Karpas-422 (cell line): ENCODE measurements around the gene RAB39A. TPM values are rescaled to one million over a fixed set of nuclear protein-coding genes. Genes with fewer than 3 reads are reported as not detected.

ENCODE experiments used
- DNase-seq: peaks from one replicate; pipeline ENCODE4 v3.0.0-alpha.2; 2015
- H2AFZ ChIP-seq: fragments of 200-600 bp; sonication (generic); 2 replicates; pipeline ENCODE4 v1.6.1; 2014; ENCODE audit warnings: antibody characterized with exemption, low read length, mixed read lengths
- H3K27ac ChIP-seq: fragments of 200-600 bp; sonication (generic); 2 replicates; pipeline ENCODE4 v1.5.1; 2014; ENCODE audit warnings: mild to moderate bottlenecking, low read length, moderate library complexity
- H3K27me3 ChIP-seq: fragments of 200-600 bp; sonication (generic); 2 replicates; pipeline ENCODE4 v1.6.1; 2014; ENCODE audit warnings: low read length, mixed read lengths
- H3K36me3 ChIP-seq: fragments of 200-600 bp; sonication (generic); 2 replicates; pipeline ENCODE4 v1.6.1; 2014; ENCODE audit warnings: low read length, mixed read lengths; ENCODE audit not compliant: insufficient read depth
- H3K4me1 ChIP-seq: fragments of 200-600 bp; sonication (generic); 2 replicates; pipeline ENCODE4 v1.6.1; 2014; ENCODE audit warnings: mild to moderate bottlenecking, low read length, mixed read lengths
- H3K4me2 ChIP-seq: fragments of 200-600 bp; sonication (generic); 2 replicates; pipeline ENCODE4 v1.6.1; 2014; ENCODE audit warnings: low read length, low read depth, mild to moderate bottlenecking; ENCODE audit not compliant: poor library complexity, severe bottlenecking
- H3K4me3 ChIP-seq: fragments of 200-600 bp; sonication (generic); 2 replicates; pipeline ENCODE4 v1.5.1; 2014; ENCODE audit warnings: mild to moderate bottlenecking, antibody characterized with exemption, low read length, mixed read lengths
- H3K79me2 ChIP-seq: fragments of 200-600 bp; sonication (generic); 2 replicates; pipeline ENCODE4 v1.6.1; 2014; ENCODE audit warnings: mild to moderate bottlenecking, low read length, mixed read lengths
- H3K9ac ChIP-seq: fragments of 200-600 bp; sonication (generic); 2 replicates; pipeline ENCODE4 v1.6.0; 2014; ENCODE audit warnings: low read length
- H3K9me2 ChIP-seq: fragments of 200-600 bp; sonication (generic), shearing (Covaris generic); replicated peaks from 2 replicates; pipeline ENCODE4 v1.6.0; 2014; ENCODE audit warnings: mild to moderate bottlenecking, low read length, moderate library complexity; ENCODE audit not compliant: insufficient read depth
- H3K9me3 ChIP-seq: fragments of 300-700, 200-600 bp; sonication (generic); 2 replicates; pipeline ENCODE4 v1.6.1; 2014; ENCODE audit warnings: low read length, mixed read lengths
- H4K20me1 ChIP-seq: fragments of 200-600 bp; sonication (generic); 2 replicates; pipeline ENCODE4 v1.6.1; 2014; ENCODE audit warnings: mild to moderate bottlenecking, antibody characterized with exemption, low read length, low read depth; ENCODE audit not compliant: insufficient read depth
- total RNA-seq: library from RNA; depleted of rRNA; stranded (reverse); fragments of >200 nt; shearing (Covaris generic); gene quantifications from 2 replicates; pipeline ENCODE4 v1.2.3, GENCODE V29; 2014; ENCODE audit warnings: low replicate concordance

The RAB39A gene
- total RNA-seq, 1 experiment from 2014 or later: 52.7 TPM

DNA sequence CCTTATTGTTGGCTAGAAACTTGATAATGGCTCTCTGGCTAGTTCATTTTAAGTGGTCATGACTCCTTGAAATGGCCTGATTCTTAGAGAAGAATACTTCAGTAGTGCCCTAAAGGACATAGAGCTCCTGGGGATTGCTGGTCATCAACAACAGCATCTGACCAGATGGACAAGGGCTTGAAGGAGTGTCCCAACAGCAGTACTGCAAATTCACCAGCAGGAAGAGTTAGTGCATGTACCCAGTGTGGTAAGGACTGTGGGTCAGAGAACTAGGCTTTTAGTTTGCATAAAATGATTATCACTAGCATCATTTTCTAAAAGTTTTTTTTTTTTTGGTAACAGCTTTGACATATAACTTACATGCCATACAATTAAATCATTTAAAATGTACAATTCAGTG, 41.0 kb downstream of the RAB39A start:
- no peak overlapping the region for H3K4me2 ChIP-seq
- no peak overlapping the region for H2AFZ ChIP-seq
- no peak overlapping the region for H3K9ac ChIP-seq
- no peaks in the 10 kb centered on the region for H3K27me3 ChIP-seq
- no peaks in the 10 kb centered on the region for H3K9me3 ChIP-seq
- no peaks in the 10 kb centered on the region for H4K20me1 ChIP-seq
- DNase-seq: no peak
- H3K36me3 ChIP-seq: no peaks in the 10 kb centered on the region; the same call in 1 of the 2 replicates
- no peak overlapping the region for H3K27ac ChIP-seq
- no peaks in the 10 kb centered on the region for H3K9me2 ChIP-seq
- peaks cover 12% of the 10 kb centered on the region for H3K79me2 ChIP-seq
- no peak overlapping the region for H3K4me3 ChIP-seq
- no peaks in the 10 kb centered on the region for H3K4me1 ChIP-seq

DNA sequence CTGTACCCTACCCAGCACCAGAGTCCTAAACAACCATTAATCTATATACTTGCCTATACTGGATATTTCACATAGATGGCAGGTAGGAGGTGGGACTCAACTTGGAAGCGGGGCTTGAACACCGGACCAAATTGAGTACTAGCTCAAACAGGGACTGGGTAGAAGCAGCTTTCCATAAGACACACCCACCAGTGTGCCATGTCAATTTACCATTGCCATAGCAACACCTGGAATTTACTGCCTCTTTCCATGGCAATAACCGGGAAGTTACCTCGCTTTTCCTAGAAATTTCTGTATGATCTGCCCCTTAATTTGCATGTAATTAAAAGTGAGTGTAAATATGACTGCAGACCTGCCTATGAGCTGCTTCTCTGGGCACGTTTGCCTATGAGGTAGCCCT, 41.8 kb downstream of the RAB39A start:
- H3K9me2 ChIP-seq: no peaks in the 10 kb centered on the region
- H3K27ac ChIP-seq: no peak overlapping the region
- H3K36me3 ChIP-seq: no peaks in the 10 kb centered on the region; the same call in 1 of the 2 replicates
- peaks cover 5% of the 10 kb centered on the region; the same call in 1 of the 2 replicates for H3K79me2 ChIP-seq
- DNase-seq: no peak
- H3K9ac ChIP-seq: no peak overlapping the region
- no peak overlapping the region for H2AFZ ChIP-seq
- no peaks in the 10 kb centered on the region for H3K9me3 ChIP-seq
- no peak overlapping the region for H3K4me3 ChIP-seq
- no peaks in the 10 kb centered on the region for H3K4me1 ChIP-seq
- H4K20me1 ChIP-seq: no peaks in the 10 kb centered on the region
- H3K4me2 ChIP-seq: no peak overlapping the region
- no peaks in the 10 kb centered on the region for H3K27me3 ChIP-seq

DNA sequence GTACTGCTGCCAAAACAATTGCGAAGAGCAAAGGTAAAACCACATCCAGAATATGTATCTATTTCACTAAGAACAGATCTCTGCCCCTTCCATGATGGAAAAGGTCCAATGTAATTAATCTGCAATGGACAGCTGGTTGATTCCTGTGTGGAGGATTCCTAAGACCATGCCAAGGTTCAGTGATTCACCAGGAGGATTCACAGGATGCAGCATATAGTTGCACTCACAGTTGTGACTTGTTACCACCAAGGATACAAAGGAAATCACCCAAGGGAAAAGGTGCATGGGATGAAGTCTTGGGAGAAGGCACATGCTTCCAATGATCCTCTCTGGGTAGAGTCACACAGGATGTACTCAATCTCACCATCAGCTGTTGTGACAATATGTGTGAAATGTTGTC, 45.4 kb downstream of the RAB39A start:
- Histone ChIP-seq H3K4me1 (no peaks in the 10 kb centered on the region), H3K36me3 (no peaks in the 10 kb centered on the region), H3K9ac (no peak overlapping the region), H3K4me2 (no peak overlapping the region), H3K27ac (no peak overlapping the region), H3K4me3 (no peak overlapping the region), H3K27me3 (no peaks in the 10 kb centered on the region), H3K79me2 (no peaks in the 10 kb centered on the region), H3K9me3 (no peaks in the 10 kb centered on the region), H4K20me1 (no peaks in the 10 kb centered on the region), H3K9me2 (no peaks in the 10 kb centered on the region), H2AFZ (no peak overlapping the region)
- DNase-seq: no peak

DNA sequence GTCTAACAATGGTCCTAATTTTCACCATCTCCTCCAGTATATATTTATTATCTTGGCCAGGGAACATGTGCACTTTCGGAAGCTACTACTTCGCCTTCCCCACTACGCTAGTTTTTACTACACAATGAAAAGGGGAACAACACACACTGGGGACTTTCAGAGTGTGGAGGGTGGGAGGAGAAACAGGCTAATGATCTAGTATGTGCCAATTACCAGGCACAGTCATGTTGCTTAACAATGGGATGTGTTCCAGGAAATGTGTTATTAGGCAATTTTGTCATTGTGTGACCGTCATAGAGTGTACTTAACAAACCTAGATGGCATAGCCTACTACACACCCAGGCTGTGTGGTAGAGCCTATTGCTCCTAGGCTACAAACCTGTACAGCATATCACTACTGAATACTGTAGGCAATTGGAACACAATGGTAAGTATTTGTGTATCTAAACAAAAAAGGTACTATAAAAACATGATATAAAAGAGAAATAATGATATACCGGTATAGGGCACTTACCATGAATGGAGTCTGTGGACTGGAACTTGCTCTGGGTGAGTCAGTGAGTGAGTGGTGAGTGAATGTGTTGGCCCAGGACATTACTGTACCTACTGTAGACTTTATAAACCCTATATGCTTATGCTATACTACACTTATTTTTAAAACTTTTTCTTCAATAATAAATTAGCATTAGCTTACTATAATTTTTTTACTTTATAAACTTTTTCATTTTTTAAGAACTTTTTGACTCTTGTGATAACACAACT, 60.3 kb downstream of the RAB39A start:
- Histone ChIP-seq H4K20me1 (no peaks in the 10 kb centered on the region), H3K4me2 (no peak overlapping the region), H3K4me1 (no peaks in the 10 kb centered on the region), H3K4me3 (no peak overlapping the region), H3K36me3 (no peaks in the 10 kb centered on the region), H3K9me2 (no peaks in the 10 kb centered on the region), H3K79me2 (no peaks in the 10 kb centered on the region), H2AFZ (no peak overlapping the region), H3K9me3 (no peaks in the 10 kb centered on the region), H3K27me3 (no peaks in the 10 kb centered on the region), H3K9ac (no peak overlapping the region), H3K27ac (no peak overlapping the region)
- no peak for DNase-seq

DNA sequence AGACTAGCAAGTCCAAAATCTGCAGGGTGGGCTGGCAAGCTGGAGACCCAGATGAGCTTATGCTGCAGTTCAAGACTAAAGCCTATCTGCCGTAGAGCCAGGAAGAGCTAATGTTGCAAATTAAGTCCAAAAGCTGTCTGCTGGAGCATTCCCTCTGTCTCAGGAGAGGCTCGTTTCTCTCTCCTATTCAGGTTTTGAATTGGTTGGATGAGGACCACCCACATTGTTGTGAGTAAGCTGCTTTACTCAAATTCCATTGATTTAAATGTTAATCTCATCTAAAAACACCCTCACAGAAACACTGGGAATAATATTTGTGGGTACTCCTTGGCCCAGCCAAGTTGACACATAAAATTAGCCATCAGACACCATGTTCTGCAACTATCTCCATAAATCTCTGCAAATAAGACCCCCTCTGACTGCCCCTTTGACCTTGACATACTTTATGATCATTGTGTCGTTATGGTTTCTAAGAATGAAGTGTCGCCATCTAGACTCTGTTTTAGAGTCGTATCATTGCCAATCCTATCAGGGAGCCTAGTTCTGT, 63.7 kb downstream of the RAB39A start:
- Histone ChIP-seq H3K4me2 (no peak overlapping the region), H3K9me3 (no peaks in the 10 kb centered on the region), H3K9me2 (no peaks in the 10 kb centered on the region), H3K27ac (no peak overlapping the region), H2AFZ (no peak overlapping the region), H3K27me3 (no peaks in the 10 kb centered on the region), H3K9ac (no peak overlapping the region), H3K4me1 (no peaks in the 10 kb centered on the region), H3K4me3 (no peak overlapping the region), H3K36me3 (no peaks in the 10 kb centered on the region), H4K20me1 (no peaks in the 10 kb centered on the region), H3K79me2 (no peaks in the 10 kb centered on the region)
- DNase-seq: no peak

DNA sequence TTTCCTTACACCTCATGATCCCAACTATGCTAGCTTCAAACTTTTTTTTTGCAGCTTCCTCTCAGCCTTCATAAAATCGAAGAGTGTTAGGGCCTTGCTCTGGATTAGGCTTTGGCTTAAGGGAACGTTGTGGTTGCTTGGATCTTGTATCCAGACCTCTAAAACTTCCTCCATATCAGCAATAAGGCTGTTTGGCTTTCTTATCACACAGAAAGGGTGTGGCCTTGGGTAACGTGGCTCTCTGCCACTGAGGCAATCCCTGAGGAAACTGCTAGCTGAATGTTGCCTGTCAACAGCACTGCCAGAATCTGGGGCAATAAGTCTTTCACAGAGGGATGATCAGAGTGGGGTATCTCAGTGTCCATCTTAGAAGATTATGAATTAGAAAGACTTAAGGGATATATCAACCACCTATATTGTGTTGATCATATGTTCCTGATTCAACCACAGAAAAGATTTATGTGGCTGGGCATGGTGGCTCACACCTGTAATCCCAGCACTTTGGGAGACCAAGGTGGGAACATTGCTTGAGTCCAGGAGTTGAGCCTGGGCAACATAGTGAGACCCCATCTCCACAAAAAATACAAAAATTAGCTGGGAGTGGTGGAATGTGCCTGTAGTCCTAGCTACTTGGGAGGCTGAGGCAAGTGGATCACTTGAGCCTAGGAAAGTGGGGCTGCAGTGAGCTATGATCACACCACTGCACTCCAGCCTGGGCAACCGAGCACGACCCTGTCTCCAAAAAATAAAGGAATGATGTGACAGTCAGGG, 67.9 kb downstream of the RAB39A start:
- Histone ChIP-seq H3K4me2 (no peak overlapping the region), H3K27ac (no peak overlapping the region), H3K9me2 (no peaks in the 10 kb centered on the region), H3K79me2 (no peaks in the 10 kb centered on the region), H2AFZ (no peak overlapping the region), H3K36me3 (no peaks in the 10 kb centered on the region), H3K9ac (no peak overlapping the region), H3K4me3 (no peak overlapping the region), H3K4me1 (no peaks in the 10 kb centered on the region), H3K27me3 (no peaks in the 10 kb centered on the region), H4K20me1 (no peaks in the 10 kb centered on the region), H3K9me3 (no peaks in the 10 kb centered on the region)
- no peak for DNase-seq

DNA sequence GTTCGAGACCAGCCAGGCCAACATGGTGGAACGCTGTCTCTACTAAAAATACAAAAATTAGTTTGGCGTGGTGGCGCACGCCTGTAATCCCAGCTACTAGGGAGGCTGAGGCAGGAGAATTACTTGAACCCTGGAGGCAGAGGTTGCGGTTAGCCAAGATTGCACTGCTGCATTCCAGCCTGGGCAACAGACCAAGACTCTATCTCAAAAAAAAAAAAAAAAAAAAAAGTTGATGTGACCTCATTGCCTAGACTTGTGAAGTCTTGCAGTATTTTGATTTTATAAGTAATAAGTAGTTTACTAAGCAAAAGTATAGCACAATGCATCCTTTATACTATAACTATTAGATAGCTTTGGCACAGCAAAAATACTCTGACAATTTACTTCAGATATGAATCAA, 70.5 kb downstream of the RAB39A start:
- Histone ChIP-seq H3K27me3 (no peaks in the 10 kb centered on the region), H2AFZ (no peak overlapping the region), H3K9me2 (no peaks in the 10 kb centered on the region), H3K4me2 (no peak overlapping the region), H3K36me3 (no peaks in the 10 kb centered on the region), H3K9ac (no peak overlapping the region), H3K79me2 (no peaks in the 10 kb centered on the region), H3K4me1 (no peaks in the 10 kb centered on the region), H3K27ac (no peak overlapping the region), H3K9me3 (no peaks in the 10 kb centered on the region), H3K4me3 (no peak overlapping the region), H4K20me1 (no peaks in the 10 kb centered on the region)
- no peak for DNase-seq

DNA sequence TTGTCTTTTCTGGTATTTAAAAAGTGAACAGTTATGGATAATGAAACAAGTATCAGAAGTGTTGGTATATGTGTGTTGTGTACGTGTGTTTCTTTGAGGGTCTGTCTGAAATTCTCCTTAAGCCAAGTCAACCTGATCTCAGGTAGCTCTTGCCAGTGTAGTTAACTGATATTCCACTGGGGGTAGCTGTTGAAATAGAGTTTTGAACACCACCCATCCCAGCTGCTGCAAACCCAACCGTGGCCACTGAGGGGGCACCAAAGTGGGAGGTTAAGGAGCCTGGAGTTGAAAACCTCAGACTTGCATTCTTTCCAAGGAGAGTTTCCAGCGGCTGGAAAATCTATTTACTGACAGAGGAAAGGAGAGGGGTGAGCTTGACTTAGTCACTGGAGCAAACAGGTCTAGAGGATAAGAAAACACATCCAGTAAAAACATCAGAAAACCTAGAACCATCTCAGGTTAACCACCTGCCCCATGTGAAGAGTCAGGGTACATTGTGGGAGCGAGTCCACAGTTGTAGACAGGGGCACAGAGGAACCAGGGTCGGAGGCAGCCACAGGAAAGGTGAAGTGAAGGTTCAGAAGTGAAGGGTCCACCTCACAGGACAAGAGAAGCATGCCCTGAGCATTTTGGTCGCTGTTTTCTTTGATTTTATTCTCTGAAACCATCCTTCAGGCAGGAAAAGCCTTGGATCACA, 71.7 kb downstream of the RAB39A start:
- H3K4me3 ChIP-seq: no peak overlapping the region

More for the DNA sequence above, 71.7 kb downstream of the RAB39A start:
- DNase-seq: peak; percentile 94
- Histone ChIP-seq H3K9ac (no peak overlapping the region), H3K27ac (no peak overlapping the region), H3K27me3 (no peaks in the 10 kb centered on the region), H3K4me1 (no peaks in the 10 kb centered on the region), H3K9me2 (no peaks in the 10 kb centered on the region), H4K20me1 (no peaks in the 10 kb centered on the region), H3K36me3 (no peaks in the 10 kb centered on the region), H2AFZ (no peak overlapping the region), H3K79me2 (no peaks in the 10 kb centered on the region), H3K4me2 (no peak overlapping the region), H3K9me3 (no peaks in the 10 kb centered on the region)
